ENCODE measurements around the gene PRUNE2. TPM values are rescaled to one million over a fixed set of nuclear protein-coding genes. Genes with fewer than 3 reads are reported as not detected.

Gene PRUNE2
- total RNA-seq, 2 donors from 2014 or later, result 0.24 to 0.39 TPM

GRCh38 chr9:76567086-76567485 is 338.8 kb downstream of the PRUNE2 start:
- ATAC-seq (replicated peaks), result no peak
- Mint-ChIP-seq H3K9me3 (peaks cover 7% of the 10 kb centered on the region), H3K27ac (no peak overlapping the region), H3K27me3 (peaks cover 4% of the 10 kb centered on the region), H3K36me3 (ENCODE audit: low read depth) (no peaks in the 10 kb centered on the region), H3K4me1 (no peaks in the 10 kb centered on the region), H3K4me3 (no peak overlapping the region)

GRCh38 chr9:76564297-76564696 is 341.6 kb downstream of the PRUNE2 start:
- H3K4me1 Mint-ChIP-seq, result peaks cover 4% of the 10 kb centered on the region
- no peak overlapping the region for H3K27ac Mint-ChIP-seq
- ATAC-seq (replicated peaks), result no peak
- no peaks in the 10 kb centered on the region for H3K27me3 Mint-ChIP-seq
- H3K9me3 Mint-ChIP-seq, result no peaks in the 10 kb centered on the region
- no peaks in the 10 kb centered on the region for H3K36me3 Mint-ChIP-seq (ENCODE audit: low read depth)
- H3K4me3 Mint-ChIP-seq, result no peak overlapping the region

GRCh38 chr9:76562511-76562911 is 343.4 kb downstream of the PRUNE2 start:
- Mint-ChIP-seq H3K4me3 (peak overlapping the region; percentile 6), H3K36me3 (ENCODE audit: low read depth) (no peaks in the 10 kb centered on the region), H3K27ac (peak overlapping the region; percentile 51), H3K4me1 (peaks cover 4% of the 10 kb centered on the region), H3K9me3 (peaks cover 3% of the 10 kb centered on the region), H3K27me3 (peaks cover 3% of the 10 kb centered on the region)
- peak; percentile 95 for ATAC-seq (replicated peaks)

DNA sequence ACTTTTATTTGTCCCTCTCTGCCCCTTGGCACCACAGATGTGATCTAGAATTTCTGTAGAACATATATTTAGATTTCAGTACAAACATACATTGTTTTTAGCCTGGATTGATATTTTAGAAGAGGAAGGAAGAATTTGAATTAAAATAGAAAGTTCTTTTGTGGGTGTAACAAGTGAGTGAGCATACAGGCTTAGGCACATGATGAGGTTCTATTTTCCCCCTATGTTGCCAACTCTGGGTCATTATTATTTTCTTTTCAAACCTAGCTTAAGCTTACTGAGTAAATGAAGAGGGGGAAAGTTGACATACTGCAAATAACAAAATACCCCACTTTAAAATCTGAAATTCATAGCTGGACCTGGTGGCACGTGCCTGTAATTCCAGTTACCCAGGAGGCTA is 344.0 kb downstream of the PRUNE2 start:
- peak overlapping the region; percentile 51 for H3K27ac Mint-ChIP-seq

More for the DNA sequence above, 344.0 kb downstream of the PRUNE2 start:
- H3K4me1 Mint-ChIP-seq, result peaks cover 4% of the 10 kb centered on the region
- peaks cover 3% of the 10 kb centered on the region for H3K9me3 Mint-ChIP-seq
- H3K36me3 Mint-ChIP-seq (ENCODE audit: low read depth), result no peaks in the 10 kb centered on the region
- no peak for ATAC-seq (replicated peaks)
- peaks cover 3% of the 10 kb centered on the region for H3K27me3 Mint-ChIP-seq
- peak overlapping the region; percentile 6 for H3K4me3 Mint-ChIP-seq

Other genes starting within 250 kb of the PRUNE2 start
- not detected for gene PCA3, start 141.7 kb downstream of the PRUNE2 start, total RNA-seq
- gene FOXB2, start 113.5 kb upstream of the PRUNE2 start, total RNA-seq, result not detected